ENCODE measurements around the gene TULP4.

DNA sequence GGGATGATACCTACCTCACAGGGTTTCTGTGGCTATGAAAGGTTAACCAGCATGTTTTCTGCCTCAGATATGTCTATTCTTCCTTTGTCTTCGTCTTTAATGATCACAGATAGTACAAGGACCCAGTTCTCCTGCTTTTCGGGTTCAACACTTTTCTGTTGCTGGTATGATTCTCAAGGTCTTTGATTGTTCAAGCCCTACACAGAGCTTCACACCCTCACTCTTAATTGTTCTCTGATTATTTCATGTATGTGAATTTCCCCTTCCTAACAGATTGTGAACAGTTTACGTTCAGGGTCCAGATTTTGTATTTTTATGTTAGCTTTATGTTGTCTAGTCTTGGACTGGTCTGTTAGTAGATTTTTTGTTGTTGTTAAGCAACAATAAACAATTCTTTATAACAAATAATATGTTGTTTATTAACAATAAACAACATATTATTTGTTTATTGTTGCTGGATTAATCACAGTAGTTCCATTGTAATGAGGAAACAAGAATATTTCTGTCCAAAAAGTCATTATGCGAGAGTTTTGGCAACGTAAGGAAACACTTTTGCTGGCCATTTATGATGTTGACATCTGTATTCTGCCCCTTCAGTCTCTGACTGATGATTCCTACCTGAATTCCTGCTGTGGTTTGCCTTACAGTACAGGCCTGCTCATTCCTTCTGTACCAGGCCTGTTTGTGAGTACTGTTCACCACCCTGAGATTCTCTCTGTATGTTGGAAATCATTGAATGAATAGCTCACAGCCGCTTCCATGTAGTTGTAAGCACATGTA lies 27.2 kb upstream of the TULP4 start:
- TF ChIP-seq CTCF (conservative IDR thresholded peaks at IDR 0.05; ENCODE audit: low read depth, low read length) (no peak), EZH2 (IDR thresholded peaks at IDR 0.05; ENCODE audit: borderline replicate concordance, low read depth, low read length, poor library complexity, severe bottlenecking) (no peak)

Measured in A673 (cell line).